GM19239 (cell line): ENCODE results near the gene FKBP1A.

Experiments
- DNase-seq: peaks from one replicate; pipeline ENCODE4 v3.0.0; 2011; ENCODE audit warnings: low spot score; ENCODE audit not compliant: insufficient read length
- FAIRE-seq: peaks from 2 replicates; lab custom pipeline; 2011; peaks lifted over from hg19 to GRCh38; lab: Jason Lieb, UNC

Gene FKBP1A

DNA sequence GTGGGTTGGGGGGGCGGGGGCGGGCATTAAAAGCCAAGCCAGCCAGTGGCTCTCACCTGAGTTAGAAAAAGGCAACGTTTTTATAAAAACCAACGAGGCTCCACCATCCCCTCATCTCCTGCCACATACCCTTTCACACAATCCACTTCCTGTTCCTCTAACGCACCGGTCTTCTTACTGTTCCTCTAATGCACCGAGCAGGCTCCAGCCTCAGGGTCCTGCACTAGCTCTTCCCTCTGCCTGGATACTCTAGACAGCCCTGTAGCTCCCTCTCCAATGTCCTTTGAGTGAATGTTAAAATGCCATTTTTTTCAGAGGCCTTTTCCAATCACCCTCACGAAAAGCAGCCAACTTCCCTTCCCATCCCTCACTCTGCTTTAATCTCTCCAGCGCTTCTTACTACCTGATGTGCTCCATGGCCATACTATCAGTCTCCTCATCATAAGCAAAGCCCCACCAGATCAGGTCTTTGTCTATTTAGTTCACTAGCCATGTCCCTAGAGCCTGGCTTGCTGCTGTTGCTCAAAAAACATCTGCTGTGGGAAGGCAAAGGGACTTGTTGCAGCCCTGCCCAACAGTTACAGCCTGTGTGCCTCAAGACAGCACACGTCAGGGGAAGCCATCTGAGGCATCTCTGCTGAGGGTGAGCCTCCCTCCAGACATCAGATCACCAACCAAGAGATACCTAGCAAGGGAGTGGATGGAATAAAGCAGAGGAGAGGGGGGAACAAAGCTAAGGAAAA lies 3.9 kb downstream of the FKBP1A start:
- DNase-seq (no peak), FAIRE-seq (no peak)

DNA sequence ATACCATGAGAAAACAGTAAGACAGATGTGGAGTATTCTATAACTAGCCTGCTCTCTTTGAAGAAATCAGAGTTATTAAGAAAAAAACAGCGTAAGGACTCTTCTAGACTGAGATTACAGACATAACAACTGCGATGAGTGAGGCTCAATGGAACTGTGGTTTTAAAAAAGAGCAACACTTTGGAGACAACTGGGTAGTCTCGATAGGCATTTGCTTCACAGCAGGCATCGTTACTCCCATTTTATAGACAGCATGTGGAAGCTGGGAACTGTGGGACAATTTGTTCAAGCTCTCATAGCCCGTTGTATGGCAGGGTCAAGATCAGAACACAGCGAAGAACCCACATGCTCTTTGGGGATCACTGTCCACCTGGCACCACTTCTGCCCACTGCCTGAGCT lies 4.6 kb downstream of the FKBP1A start:
- DNase-seq, result no peak
- FAIRE-seq, result peak; percentile 44

DNA sequence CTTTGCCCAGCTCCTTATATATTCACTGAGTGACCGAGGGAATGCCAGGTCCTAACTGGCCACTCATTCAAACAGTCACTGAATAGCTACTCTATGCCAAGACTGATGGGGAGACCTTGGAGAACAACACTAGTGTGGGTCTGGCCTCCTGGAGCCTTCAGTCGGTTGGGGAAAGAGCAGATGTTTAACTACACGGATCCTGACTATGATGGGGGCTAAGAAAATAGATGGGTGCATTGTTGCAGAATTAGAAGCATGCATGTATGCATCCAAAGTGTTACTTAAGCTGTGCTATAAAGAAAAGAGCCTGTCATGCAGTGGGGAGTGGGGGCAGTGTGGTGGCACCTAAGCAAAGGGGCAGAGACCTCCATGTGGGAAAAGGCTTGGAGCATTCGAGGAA lies 6.5 kb downstream of the FKBP1A start:
- no peak for FAIRE-seq

DNA sequence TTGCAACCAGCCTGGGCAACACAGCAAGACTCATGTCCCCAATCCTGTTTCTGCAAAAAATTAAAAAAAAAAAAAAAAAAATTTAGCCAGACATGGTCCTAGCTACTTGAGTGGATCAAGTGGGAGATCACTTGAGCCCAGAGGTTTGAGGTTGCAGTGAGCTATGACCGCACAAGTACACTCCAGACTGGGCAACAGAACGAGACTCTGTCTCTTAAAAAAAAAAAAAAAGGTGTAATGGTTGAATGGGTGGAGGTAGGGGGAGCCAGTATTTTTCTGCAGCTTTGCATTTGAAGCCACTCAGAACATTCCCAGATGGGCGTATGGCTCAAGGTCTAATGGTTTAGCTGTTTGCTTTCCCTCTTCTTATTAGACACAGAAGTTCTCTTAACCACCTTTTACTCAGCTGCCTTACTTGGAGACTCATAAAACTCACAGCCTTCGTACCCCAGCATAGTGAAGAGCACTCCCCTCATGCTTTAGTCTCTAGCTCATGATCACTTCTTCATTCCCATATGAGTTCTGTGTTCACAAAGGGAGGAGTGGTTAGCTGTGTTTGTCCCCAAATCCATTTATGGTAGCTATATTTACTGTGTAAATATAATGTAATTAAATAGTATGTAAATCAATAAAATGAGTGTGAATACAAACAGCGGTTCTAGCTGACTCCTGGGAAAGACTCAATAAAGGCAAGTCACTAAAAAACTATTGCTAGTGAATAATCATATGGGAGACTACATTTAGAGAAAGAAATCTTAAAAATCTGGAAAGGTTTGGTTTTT lies 9.0 kb downstream of the FKBP1A start:
- DNase-seq (no peak), FAIRE-seq (no peak)

More for the DNA sequence above, 6.5 kb downstream of the FKBP1A start:
- no peak for DNase-seq

DNA sequence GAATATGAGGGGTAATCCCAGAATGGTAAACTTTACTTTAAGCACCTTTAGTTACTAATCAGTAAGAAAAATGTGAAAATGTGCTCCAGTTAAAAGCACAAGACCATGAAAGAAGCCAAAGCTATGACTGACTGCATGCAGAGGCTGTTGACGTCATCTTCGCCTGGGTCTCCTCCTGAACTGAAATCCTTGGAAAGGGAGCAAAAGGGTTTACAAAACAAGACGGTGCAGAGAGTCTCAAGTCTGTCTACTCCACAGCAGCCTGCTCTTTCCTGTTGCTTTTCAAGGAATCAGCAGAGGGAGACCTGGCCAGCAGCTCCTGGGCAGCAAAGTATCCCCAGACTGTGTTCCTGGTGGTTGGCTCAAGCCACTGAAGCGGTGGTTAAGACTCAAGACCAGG lies 10.2 kb downstream of the FKBP1A start:
- FAIRE-seq, result no peak
- DNase-seq, result no peak

DNA sequence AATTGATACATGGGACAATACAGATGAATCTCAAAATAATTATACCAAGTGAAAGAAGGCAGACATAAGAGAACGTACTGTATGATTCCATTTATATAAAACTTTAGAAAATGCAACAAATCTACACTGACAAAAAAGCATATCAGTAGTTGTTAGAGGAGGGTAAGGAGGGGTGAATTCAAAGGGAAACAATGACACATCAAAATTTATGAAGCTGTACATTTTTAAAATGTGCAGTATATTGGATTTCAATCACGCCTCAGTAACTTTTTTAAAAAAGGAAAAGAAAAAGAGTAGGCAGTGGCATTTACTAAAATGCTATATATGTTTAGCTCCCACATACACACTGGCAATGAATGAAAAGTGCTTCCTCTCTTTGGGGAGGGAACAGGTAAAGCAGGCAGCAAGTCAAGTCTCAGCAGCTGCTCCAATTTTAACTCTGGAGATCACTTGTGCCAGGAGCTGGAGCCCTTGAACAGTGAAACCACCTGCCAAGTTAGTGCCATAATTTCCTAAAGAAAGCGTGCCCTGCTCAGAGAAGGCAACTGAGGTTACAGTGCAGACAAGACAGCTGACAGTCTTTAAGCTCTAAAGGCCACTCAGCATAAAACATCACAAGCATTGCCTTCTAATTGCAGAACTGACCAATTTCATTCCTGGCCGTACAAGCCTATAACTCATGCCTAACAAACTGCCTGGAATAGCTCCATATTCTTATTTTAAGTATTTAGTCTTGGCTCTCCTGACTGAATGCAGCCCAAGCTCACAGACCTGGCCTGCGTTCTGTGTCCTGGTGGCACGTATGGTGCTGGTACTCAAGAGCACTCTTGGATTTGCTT lies 10.9 kb downstream of the FKBP1A start:
- FAIRE-seq (no peak), DNase-seq (no peak)

DNA sequence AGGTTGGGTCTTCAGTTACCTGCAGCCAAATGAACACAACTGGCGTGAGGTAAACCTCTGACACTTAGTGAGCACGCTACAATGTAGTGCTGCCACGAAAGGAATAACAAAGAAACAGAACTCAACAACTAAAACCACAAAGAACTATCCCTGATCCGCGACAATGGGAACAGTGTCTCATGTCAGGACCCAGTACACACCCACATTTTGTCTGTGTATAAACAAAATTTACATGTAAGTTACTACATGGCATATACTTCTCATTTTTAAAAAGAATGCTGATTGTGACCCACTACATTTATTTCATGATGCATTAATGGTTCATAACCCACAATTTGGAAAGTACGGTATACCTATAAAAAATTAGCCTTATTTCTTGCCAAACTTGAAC lies 14.1 kb downstream of the FKBP1A start:
- DNase-seq (no peak), FAIRE-seq (no peak)

DNA sequence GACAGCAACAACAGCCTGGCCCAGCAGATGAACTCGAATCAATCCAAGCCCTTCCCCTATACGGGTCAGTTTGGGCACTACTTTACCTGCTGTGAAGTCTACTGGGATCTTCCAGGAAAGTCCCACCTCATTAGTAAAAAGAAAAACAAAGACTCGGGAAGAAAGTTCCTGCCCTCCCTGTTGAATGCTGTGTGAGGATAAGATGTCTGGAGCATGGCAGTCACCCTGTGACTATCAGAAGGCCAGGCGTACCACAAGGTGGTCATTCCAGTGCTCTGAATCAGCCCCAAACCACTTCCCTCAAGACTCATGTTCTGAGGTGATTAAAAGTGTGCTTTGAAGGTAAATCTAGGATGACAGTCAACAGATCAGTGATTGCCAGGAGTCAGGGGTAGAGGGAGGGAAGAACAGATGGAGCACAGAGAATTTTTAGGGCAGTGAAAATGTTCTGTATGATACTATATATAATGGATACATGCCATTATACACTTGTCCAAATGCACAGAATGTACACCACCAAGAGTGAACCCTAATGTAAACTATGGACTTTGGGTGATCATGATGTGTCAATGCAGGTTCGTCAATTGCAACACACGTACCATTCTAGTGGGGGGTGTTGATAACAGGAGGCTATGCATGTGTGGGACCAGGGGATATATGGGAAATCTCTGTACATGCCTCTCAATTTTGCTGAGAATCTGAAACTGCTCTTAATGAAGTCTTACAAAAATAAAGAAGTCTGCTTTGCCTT lies 14.7 kb downstream of the FKBP1A start:
- DNase-seq, result no peak
- FAIRE-seq, result no peak

DNA sequence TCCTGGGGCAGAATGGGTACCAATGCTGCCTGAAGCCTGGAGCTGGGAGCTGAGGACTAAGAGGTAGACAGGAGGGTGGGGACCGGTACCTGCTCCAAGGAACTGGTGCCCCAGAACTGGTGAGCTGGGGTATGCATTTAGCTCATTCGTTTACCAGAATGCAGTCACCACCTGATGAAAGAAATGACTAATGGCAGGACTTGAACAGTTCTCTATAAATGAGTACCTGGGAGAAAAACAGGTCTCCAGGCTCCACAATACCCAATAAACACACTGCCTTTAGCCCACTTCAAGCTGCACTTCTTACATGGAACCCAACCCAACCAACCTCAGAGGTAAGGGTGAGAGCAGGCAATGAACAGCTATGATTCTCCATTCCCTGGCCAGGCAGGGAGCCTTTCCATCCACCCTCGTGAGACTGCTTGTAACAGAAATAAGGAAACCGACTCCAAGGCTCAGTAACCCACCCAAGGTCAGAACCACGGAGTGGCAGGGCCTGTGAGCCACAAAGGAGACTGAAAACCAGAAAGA lies 15.4 kb downstream of the FKBP1A start:
- DNase-seq (no peak), FAIRE-seq (peak; percentile 37)

DNA sequence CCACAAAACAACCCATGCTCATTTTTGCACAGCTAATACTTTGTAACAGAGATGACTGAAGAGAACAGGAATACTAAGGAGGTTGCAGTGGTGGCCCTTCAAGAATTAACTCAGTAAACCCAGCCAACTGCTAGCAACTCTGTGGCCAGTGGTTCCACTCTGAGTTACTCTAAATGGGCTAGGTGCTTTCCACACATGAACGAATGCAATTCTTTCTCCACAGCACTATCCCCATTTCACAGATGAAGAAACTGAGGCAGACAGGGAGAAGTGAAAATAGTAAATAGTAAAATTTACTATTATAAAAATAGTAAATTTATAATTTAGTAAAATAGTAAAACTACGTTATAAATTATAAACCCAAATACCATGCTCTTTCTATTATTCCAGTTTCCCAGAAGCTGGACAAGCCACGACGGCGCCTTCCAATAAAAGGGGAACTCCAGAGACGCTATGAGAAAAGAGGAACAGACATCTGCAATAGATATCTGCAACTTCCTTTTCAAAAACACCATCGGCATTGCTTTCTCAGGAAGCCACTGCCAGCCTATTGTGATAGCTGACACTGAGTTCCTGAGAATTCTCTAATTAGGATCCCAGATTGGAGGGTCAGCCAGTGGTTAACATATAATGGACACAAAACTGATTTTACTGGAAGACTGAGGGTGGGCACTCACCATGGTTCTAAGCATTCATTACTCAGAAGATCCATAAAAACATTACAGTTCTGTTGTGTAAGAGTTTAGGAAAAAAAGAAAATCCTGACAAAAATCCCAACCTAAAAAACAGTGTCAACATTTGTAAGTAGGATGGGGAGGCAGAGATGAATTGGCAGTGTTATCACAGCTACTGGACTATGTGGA lies 16.2 kb downstream of the FKBP1A start:
- no peak for FAIRE-seq

DNA sequence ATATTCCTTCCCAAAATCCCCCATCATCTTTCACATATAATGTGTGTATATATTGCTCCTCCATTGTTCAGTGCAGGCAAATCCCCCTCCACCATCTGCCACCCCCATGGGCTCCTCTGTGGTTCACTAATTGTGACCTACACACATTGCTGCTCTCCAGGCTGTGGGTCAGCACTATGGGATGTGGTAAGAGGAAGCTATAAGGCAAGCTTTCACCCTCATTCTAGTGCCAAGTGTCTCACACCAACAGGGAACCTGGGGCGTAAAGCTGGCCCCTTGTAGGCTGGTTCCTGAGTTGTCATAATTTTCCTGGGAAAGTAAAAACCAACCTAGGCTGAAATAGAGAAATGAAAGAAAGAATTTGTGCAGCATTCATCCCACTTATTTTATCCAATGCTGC lies 16.8 kb downstream of the FKBP1A start:
- FAIRE-seq, result no peak

More for the DNA sequence above, 16.2 kb downstream of the FKBP1A start:
- DNase-seq, result no peak

DNA sequence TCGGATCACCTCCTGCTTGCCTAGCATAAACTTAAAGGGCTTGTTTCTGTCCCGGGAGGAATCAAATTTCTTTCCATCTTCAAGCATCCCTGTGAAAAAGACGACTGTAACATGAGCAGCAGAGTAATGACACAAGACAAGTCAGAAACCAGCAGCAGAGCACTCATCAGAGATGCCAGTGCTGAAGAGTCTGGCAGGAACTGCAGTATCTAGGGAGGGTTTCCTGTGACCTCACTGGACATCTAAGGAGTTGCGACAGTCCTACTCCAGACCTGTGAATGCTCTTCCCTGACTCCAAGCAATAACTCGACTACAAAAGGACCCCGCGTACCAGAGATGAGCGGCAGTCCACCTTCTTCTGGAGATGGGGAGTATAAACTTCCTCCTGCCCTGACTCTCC lies 17.3 kb downstream of the FKBP1A start:
- no peak for FAIRE-seq
- no peak for DNase-seq

More for the DNA sequence above, 16.8 kb downstream of the FKBP1A start:
- DNase-seq, result no peak

DNA sequence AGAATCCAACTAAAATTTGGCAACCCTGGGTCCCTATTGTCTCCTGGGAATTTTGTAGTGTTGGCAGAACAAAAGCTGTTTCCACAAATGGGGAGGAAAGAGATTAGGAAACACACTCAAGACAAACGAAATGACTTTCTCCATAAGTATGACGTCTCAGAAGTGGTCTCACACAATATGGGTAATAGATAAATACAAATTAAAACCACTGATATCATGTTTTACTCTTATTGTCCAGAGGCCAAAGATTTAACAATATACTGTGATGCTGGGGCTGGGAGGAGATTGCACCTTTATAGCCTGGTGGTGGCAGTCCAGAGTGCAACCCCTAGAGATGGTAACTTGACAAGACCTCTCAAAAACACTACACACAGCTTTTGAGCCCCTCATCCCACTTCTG lies 18.6 kb downstream of the FKBP1A start:
- FAIRE-seq (no peak), DNase-seq (no peak)

DNA sequence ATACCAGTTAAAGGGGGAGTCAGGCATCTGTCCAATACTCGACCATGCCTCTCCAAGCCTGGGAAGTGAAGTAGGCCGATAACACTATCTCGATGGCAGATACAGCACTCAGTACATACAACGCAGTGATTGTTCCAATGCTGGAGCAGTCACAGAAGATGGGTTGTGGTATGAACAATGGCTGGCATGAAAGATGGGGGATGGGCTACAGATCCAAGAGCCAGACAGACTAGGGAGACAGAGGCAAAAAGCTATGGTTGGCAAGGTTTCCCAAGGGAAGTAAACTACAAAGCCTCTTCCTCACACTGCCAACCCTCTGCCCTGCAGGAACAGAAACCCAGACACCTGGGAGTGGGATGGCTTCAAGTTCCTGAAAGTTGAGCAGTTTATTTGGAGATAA lies 19.2 kb downstream of the FKBP1A start:
- DNase-seq (no peak), FAIRE-seq (no peak)

DNA sequence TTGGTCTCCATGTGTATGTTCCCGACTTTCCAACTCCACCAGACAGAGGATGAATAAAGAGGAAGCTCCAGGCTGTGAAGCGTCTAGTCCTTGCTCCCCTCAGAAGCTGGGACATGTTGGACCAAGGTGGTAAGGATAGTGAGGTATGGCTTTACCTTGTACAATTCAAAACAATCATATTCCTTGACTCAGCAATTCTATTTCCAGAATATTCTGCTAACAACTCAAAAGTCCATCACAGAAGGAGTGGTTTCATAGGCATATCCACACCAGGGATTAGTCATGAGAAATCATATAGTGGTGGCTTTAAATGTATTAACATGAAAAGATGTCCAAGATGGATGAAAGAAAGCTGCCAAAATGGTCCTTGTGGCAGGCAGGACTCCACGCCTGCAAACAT lies 19.8 kb downstream of the FKBP1A start:
- DNase-seq (no peak), FAIRE-seq (no peak)

DNA sequence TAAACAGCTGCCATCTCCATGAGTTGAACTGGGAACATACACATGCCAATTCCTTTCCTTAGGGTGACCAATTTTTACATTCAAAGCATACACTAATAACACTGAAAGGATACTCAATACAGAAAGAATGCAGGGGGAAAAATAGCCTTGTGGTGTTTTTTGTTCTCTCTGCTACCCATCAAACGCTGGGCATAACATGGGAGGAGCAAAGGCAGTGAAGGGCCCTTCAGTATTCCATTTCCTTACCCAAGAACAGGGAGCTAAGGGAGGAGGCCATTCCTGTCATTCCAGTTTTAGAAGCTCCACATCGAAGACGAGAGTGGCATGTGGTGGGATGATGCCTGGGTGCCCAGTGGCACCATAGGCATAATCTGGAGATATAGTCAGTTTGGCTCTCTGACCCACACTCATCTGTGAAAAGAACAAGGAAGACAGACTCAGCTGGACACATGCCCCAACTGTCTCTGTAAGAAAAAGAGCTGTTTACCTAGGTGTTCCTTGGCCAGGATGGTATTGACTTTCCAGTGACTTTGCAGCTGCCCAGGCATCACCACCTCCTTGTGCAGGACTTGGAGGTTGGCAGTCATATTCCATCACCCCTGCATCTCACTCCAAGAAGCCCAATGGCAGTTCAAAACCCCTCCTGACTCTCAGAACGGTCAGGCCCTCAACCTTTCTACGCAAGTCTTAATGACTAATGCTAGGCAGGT lies 20.9 kb downstream of the FKBP1A start:
- DNase-seq, result no peak
- FAIRE-seq, result no peak

DNA sequence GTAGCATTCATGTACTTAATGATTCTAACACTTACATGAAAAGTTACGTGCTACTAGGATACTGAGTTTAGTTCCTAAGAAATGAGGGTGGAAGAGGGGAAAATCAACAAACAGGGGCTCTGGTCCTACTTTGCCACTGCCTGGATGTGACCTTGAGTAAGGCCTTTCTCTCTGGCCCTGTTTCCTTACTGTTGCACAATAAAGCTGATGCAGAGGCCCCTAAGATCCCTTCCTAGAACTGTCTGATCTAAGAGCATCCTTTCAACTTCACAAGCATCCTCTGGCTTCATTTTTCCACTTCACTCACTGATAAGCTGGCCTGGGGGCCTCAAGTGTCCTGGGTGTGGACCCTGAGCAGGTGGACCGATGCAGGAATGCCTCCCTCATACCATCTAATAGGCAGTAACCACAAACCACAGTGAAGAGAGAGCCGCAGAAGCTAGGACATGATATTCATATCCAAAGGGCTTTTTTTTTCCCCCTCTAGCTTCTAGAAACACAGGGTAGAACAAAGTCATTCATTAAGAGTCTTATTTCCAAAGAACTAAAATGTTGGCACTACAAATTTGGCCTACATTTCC lies 21.6 kb downstream of the FKBP1A start:
- DNase-seq, result no peak

DNA sequence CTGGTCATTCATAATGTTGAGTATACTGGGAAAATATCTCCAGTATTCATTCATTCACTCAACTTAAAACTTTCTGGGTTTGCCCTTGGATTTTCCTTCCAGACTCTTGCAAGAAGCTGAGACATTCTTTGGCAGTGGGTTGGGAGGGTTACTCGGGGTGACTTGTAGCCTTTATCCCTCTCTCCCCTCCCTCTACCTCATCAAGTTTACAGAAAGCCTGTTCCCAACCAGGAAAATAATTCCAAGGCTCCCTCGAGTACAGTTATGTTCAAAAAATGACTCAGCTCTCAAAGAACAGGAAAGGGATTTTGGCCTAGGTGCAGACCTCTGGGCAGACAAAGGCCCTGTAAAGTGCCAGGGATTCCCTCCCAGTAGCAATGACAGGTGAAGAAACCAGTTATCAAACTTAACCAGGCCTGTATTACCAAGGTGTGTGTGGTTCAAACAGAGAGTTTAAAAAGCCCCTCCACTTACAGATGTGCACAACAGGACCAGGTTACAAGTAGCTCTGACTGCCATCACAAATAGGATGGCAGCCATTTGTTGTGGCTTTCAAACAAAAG lies 22.2 kb downstream of the FKBP1A start:
- FAIRE-seq, result no peak
- DNase-seq, result no peak

More for the DNA sequence above, 21.6 kb downstream of the FKBP1A start:
- no peak for FAIRE-seq
